ENCODE measurements around the gene SMOC1. TPM values are rescaled to one million over a fixed set of nuclear protein-coding genes. Genes with fewer than 3 reads are reported as not detected.

Gene SMOC1
- total RNA-seq, 4 donors from 2014 or later: 0.72 to 3.1 (median 1.6) TPM

GRCh38 chr14:69910871-69911270 is 31.7 kb downstream of the SMOC1 start:
- H3K4me3 ChIP-seq: no peak overlapping the region
- no peaks in the 10 kb centered on the region for H3K36me3 ChIP-seq
- no peaks in the 10 kb centered on the region for H3K9me3 ChIP-seq
- no peaks in the 10 kb centered on the region for H3K4me1 ChIP-seq
- TF ChIP-seq EP300 (IDR thresholded peaks at IDR 0.05) (no peak), POLR2A (IDR thresholded peaks at IDR 0.05) (no peak), POLR2AphosphoS5 (IDR thresholded peaks at IDR 0.05) (no peak), CTCF (IDR thresholded peaks at IDR 0.05) (no peak)
- DNase-seq (ENCODE audit: low spot score in 2 of 2): no peak
- no peak overlapping the region for H3K27ac ChIP-seq
- no peaks in the 10 kb centered on the region for H3K27me3 ChIP-seq
- 62% methylated on average over 3 of the region's 3 CpGs for WGBS

GRCh38 chr14:69913686-69914085 is 34.5 kb downstream of the SMOC1 start:
- DNase-seq (ENCODE audit: low spot score in 2 of 2): no peak
- no peaks in the 10 kb centered on the region for H3K4me1 ChIP-seq
- no peak for TF ChIP-seq POLR2AphosphoS5 (IDR thresholded peaks at IDR 0.05)
- no peak for TF ChIP-seq EP300 (IDR thresholded peaks at IDR 0.05)
- no peak for TF ChIP-seq POLR2A (IDR thresholded peaks at IDR 0.05)
- no peak for TF ChIP-seq CTCF (IDR thresholded peaks at IDR 0.05)
- H3K27me3 ChIP-seq: peaks cover 2% of the 10 kb centered on the region
- H3K9me3 ChIP-seq: no peaks in the 10 kb centered on the region
- 94% methylated on average over 1 of the region's 1 CpG for WGBS
- H3K27ac ChIP-seq: no peak overlapping the region
- no peak overlapping the region for H3K4me3 ChIP-seq
- H3K36me3 ChIP-seq: no peaks in the 10 kb centered on the region

GRCh38 chr14:69916396-69916795 is 37.2 kb downstream of the SMOC1 start:
- no peaks in the 10 kb centered on the region for H3K9me3 ChIP-seq
- TF ChIP-seq CTCF (IDR thresholded peaks at IDR 0.05): no peak
- no peak for TF ChIP-seq POLR2A (IDR thresholded peaks at IDR 0.05)
- TF ChIP-seq POLR2AphosphoS5 (IDR thresholded peaks at IDR 0.05): no peak
- H3K27me3 ChIP-seq: peaks cover 2% of the 10 kb centered on the region
- DNase-seq (ENCODE audit: low spot score in 2 of 2): no peak
- no peak overlapping the region for H3K4me3 ChIP-seq
- H3K4me1 ChIP-seq: no peaks in the 10 kb centered on the region
- 76% methylated on average over 1 of the region's 1 CpG for WGBS
- H3K27ac ChIP-seq: no peak overlapping the region
- no peaks in the 10 kb centered on the region for H3K36me3 ChIP-seq

GRCh38 chr14:69917287-69917686 is 38.1 kb downstream of the SMOC1 start:
- WGBS: 78% methylated on average over 9 of the region's 9 CpGs

GRCh38 chr14:69919815-69920214 is 40.6 kb downstream of the SMOC1 start:
- H3K4me1 ChIP-seq: no peaks in the 10 kb centered on the region
- H3K4me3 ChIP-seq: no peak overlapping the region
- peaks cover 2% of the 10 kb centered on the region for H3K27me3 ChIP-seq
- H3K27ac ChIP-seq: no peak overlapping the region
- TF ChIP-seq POLR2AphosphoS5 (IDR thresholded peaks at IDR 0.05) (no peak), POLR2A (IDR thresholded peaks at IDR 0.05) (no peak), EP300 (IDR thresholded peaks at IDR 0.05) (no peak), CTCF (IDR thresholded peaks at IDR 0.05) (no peak)
- DNase-seq (ENCODE audit: low spot score in 2 of 2): no peak
- H3K36me3 ChIP-seq: no peaks in the 10 kb centered on the region
- H3K9me3 ChIP-seq: no peaks in the 10 kb centered on the region
- no CpG with 5 or more reads among the region's 1 CpG for WGBS

More at GRCh38 chr14:69917287-69917686, 38.1 kb downstream of the SMOC1 start:
- Histone ChIP-seq H3K36me3 (no peaks in the 10 kb centered on the region), H3K4me3 (no peak overlapping the region), H3K27ac (no peak overlapping the region), H3K4me1 (no peaks in the 10 kb centered on the region), H3K9me3 (no peaks in the 10 kb centered on the region), H3K27me3 (peaks cover 2% of the 10 kb centered on the region)
- DNase-seq (ENCODE audit: low spot score in 2 of 2): no peak
- TF ChIP-seq POLR2AphosphoS5 (IDR thresholded peaks at IDR 0.05) (no peak), EP300 (IDR thresholded peaks at IDR 0.05) (no peak), CTCF (IDR thresholded peaks at IDR 0.05) (no peak), POLR2A (IDR thresholded peaks at IDR 0.05) (no peak)

Data from suprapubic skin (tissue), 4 donors.